Right lobe of liver (tissue), 6 donors: ENCODE measurements around the gene AMIGO1. TPM values are rescaled to one million over a fixed set of nuclear protein-coding genes. Genes with fewer than 3 reads are reported as not detected.

Experiments
- ATAC-seq, 4 donors: fragments of 200-7000 bp; cut with Tn5 transposase; one replicate each; pipeline ENCODE4 v1.9.1; 2020; ENCODE audit warnings: mild to moderate bottlenecking in 4 of 4, moderate library complexity in 4 of 4
- DNase-seq, 3 donors: peaks; one replicate each; pipeline ENCODE4 v3.0.0-alpha.2; 2020
- H3K27ac ChIP-seq, 3 donors: fragments of 200-600 bp; one replicate each; pipeline ENCODE4 v1.8.0; 2022
- H3K27me3 ChIP-seq, 2 donors: fragments of 200-600 bp; one replicate each; pipeline ENCODE4 v1.8.0; 2022
- H3K36me3 ChIP-seq, 4 donors: fragments of 200-600 bp; sonication (generic) in 1 of 4; one replicate each; pipeline versions ENCODE4 v1.5.1 to v1.8.0; 2017 to 2022; ENCODE audit warnings: control low read depth in 1 of 4
- H3K4me1 ChIP-seq, 4 donors: fragments of 200-600 bp; sonication (generic) in 1 of 4; one replicate each; pipeline versions ENCODE4 v1.5.1 to v1.8.0; 2017 to 2022; ENCODE audit warnings: control low read depth in 1 of 4
- H3K4me3 ChIP-seq, 3 donors: fragments of 200-600 bp; one replicate each; pipeline ENCODE4 v1.8.0; 2022
- H3K9me3 ChIP-seq, 4 donors: fragments of 200-600 bp; sonication (generic) in 1 of 4; one replicate each; pipeline versions ENCODE4 v1.5.1 to v1.8.0; 2017 to 2022; ENCODE audit warnings: control low read depth in 1 of 4
- CTCF ChIP-seq, 4 donors: fragments of 200-600 bp in 3 of 4; fragments of 450-650 bp in 1 of 4; IDR thresholded peaks; one replicate each; pipeline versions ENCODE4 v1.5.1 to v1.8.0; 2016 to 2022; ENCODE audit warnings: antibody characterized with exemption in 4 of 4, mild to moderate bottlenecking in 2 of 4
- POLR2A ChIP-seq: fragments of 450-650 bp; IDR thresholded peaks from one replicate; pipeline ENCODE4 v1.6.1; 2017; ENCODE audit warnings: antibody characterized with exemption, mild to moderate bottlenecking
- WGBS: methylation state at CpG from one replicate; pipeline ENCODE4 v1.1.6; 2018; ENCODE audit warnings: low coverage, low lambda C conversion rate; ENCODE audit not compliant: insufficient coverage; ENCODE audit errors: missing lambda C conversion rate; 5-methylcytosine and 5-hydroxymethylcytosine counted together
- intact Hi-C, 2 donors: fragments of 100-400 bp; cut with DNase I; formaldehyde crosslinking; loops; one replicate each; pipeline versions ENCODE4 v1.11.2 to v1.14.1; 2022
- total RNA-seq, 6 experiments: library from RNA; depleted of rRNA in 2 of 6; stranded (reverse); fragments of >200 nt in 2 of 6; fragmentation: NEBNext Ultra II Directional in 3 of 6; extraction: Animal tissue kit (Norgen Biotek cat#: 25700) in 3 of 6; gene quantifications; one replicate each; pipeline versions ENCODE4 v1.1.0 to v1.2.4, GENCODE V29; 2016 to 2023
- donor health status: DM: no; HTN: yes; CAD: no.
- donor health status: DM: no; HTN: no; CAD: no.
- donor health status: DM: no; HTN: no; CAD: no.
- donor health status: DM: no; HTN: yes; CAD: no.
- donor health status: DM: no; HTN: yes; CAD: no.

Gene AMIGO1
- total RNA-seq, 6 experiments from 2014 or later, result 2.6 to 3.9 (median 3.2) TPM

DNA sequence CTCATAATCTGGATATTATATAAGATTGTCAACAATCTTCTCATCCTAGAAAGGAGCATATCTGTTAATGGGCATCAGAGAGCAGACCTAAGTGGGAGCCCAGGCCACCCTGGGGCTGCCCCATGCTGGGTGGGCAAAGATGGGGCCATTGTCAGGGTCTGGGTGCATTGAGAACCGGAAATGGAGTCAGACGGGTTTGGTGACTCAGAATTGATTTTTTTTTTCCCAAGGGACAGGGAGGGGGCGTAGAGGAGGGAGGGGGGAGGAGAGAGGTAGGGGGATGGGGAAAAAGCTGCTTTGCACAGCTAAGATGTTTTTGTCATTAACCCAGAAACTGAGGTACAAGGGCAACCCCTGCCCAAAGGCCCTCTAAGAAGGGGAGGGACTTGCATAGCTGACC is 24.5 kb downstream of the AMIGO1 start:
- H3K4me3 ChIP-seq, result no peak overlapping the region
- TF ChIP-seq CTCF (IDR thresholded peaks at IDR 0.05) (no peak), POLR2A (no peak)
- no peak overlapping the region for H3K27ac ChIP-seq
- no peaks in the 10 kb centered on the region for H3K27me3 ChIP-seq
- peaks cover 0 to 3% (median 0%) of the 10 kb centered on the region in 4 donors for H3K4me1 ChIP-seq
- intact Hi-C loops, result loop anchor here in 1 of 2 donors (5.0 kb wide), 1 partner anchor 152 kb away; no protein-coding TSS in a partner anchor
- ATAC-seq (no peak), DNase-seq (no peak)
- H3K9me3 ChIP-seq, result no peaks in the 10 kb centered on the region
- H3K36me3 ChIP-seq, result no peaks in the 10 kb centered on the region
- 28% methylated on average over 3 of the region's 3 CpGs for WGBS

DNA sequence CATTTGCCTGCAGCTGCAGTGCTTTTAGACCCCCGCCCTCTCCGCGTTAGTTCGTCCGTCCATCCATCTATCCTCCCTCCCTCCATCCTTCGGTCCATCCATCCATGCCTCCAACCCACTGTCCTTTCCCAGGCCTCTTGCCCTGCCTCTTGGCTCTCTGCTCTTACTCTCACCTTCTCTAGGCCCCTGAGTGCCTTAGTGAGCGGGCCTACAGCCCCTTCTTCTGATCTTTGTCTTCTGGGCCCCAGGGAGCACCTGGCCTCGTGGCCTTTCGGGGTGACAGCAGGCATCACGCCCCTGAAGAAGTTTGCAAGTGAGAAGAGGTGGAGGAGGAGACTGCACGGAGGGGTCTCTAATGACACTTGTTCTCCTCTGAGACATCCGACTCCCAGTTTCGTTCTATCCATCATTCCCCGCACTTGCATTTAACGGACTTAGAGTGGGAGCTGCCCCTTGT is 25.0 kb downstream of the AMIGO1 start:
- 44% methylated on average over 15 of the region's 15 CpGs for WGBS
- Histone ChIP-seq H3K4me1 (peaks cover 0 to 3% (median 0%) of the 10 kb centered on the region in 4 donors), H3K27me3 (no peaks in the 10 kb centered on the region), H3K36me3 (no peaks in the 10 kb centered on the region), H3K4me3 (peak overlapping the region; percentile 82 to 88 (median 85)), H3K9me3 (no peaks in the 10 kb centered on the region), H3K27ac (no peak overlapping the region)
- TF ChIP-seq CTCF (IDR thresholded peaks at IDR 0.05), result no peak
- no peak for TF ChIP-seq POLR2A
- DNase-seq (no peak), ATAC-seq (no peak)
- intact Hi-C loops, result no loop called here

- Histone ChIP-seq H3K4me3 (peak within 1 kb of the TSS; percentile 82 to 88 (median 85)), H3K27me3 (no peaks in the 10 kb centered on the region), H3K36me3 (no peaks in the 10 kb centered on the region), H3K27ac (peak within 1 kb of the TSS; percentile 91 to 93 (median 92)), H3K4me1 (peaks cover 0 to 3% (median 0%) of the 10 kb centered on the region in 4 donors), H3K9me3 (no peaks in the 10 kb centered on the region)
- DNase-seq, result peak; percentile 93 to 94 (median 94)
- no peak for TF ChIP-seq CTCF (IDR thresholded peaks at IDR 0.05)
- peak; percentile 81 for TF ChIP-seq POLR2A
- WGBS, result 2% methylated on average over 15 of the region's 73 CpGs
- intact Hi-C loops, result no loop called here
- peak; percentile 90 to 97 (median 91) for ATAC-seq
Observed at GRCh38 chr1:109483672-109484518, 25.6 kb downstream of the AMIGO1 start, which contains the start of gene ATXN7L2. Gene ATXN7L2 (plus strand): TSS chr1:109483905. CDS start chr1:109483954, 49 bp downstream.

GRCh38 chr1:109482791-109483671 is 26.5 kb downstream of the AMIGO1 start:
- ATAC-seq (peak; percentile 9 to 44 (median 22)), DNase-seq (peak in 2 of 3 donors; percentile 52 to 60)
- Histone ChIP-seq H3K27ac (no peak overlapping the region), H3K27me3 (no peaks in the 10 kb centered on the region), H3K9me3 (no peaks in the 10 kb centered on the region), H3K4me3 (peak overlapping the region; percentile 42 to 88 (median 45)), H3K36me3 (no peaks in the 10 kb centered on the region), H3K4me1 (peaks cover 0 to 3% (median 0%) of the 10 kb centered on the region in 4 donors)
- intact Hi-C loops, result no loop called here
- TF ChIP-seq CTCF (IDR thresholded peaks at IDR 0.05) (no peak), POLR2A (no peak)
- WGBS, result 19% methylated on average over 18 of the region's 29 CpGs
